ENCODE data around the gene RNF223.
"Not testable (repeated sequence)": the region's sequence is repeated elsewhere in the genome, so short reads cannot be mapped to it uniquely, and the experiment has no call there.

Gene RNF223

DNA sequence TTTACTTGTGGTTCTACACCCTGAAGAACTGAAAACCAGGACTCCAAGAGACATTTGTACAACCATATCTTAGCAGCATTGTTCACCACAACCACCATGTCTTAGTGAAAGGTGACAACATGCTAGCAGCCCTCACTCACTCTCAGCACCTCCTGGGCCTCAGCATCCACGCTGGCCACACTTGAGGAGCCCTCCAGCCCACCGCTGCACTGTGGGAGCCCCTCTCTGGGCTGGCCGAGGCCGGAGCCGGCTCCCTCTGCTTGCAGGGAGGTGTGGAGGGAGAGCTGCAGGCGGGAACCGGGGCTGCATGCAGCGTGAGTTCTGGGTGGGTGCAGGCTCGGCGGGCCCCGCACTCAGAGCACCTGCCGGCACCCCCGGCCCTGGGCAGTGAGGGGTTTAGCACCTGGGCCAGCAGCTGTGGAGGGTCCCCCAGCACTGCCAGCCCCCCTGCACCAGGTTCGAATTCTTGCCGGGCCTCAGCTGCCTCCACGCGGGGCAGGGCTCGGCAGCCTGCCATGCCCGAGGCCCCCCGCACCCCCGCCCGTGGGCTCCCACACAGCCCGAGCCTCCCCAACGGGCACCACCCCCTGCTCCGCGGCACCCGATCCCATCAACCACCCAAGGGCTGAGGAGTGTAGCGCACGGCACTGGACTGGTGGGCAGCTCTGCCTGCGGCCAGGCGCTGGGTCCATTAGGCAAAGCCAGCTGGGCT lies 32.6 kb upstream of the RNF223 start:
- no peak for DNase-seq

DNA sequence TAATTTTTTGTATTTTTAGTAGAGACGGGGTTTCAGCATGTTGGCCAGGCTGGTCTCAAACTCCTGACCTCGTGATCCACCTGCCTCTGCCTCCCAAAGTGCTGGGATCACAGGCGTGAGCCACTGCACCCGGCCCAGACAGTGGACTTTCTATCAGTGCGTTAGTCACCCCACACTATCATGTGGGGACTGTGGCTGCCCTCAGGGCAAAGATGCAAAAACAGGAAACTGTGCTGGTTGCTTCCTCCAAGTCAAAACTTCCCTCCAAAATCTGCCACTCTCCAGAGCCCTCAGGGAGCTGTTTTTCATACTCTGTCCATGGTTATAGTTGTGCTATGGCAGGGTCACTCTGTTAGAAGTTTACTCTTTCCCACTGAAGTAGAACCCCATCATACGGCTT lies 30.0 kb upstream of the RNF223 start:
- DNase-seq, result not testable (repeated sequence)

DNA sequence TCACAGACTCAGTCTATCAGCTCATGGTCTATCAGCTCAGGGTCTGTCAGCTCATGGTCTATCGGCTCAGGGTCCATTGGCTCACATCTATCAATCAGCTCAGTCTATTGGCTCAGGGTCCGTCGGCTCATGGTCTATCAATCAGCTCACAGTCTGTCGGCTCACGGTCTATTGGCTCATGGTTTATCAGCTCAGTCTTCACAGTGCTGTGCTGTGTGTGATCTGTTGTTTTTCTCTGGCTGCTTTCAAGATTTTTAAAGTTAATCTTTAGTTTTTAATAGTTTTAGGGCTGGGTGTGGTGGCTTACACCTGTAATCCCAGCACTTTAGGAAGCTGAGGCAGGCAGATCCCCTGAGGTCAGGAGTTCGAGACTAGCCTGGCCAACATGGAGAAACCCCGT lies 27.4 kb upstream of the RNF223 start:
- DNase-seq, result no peak

DNA sequence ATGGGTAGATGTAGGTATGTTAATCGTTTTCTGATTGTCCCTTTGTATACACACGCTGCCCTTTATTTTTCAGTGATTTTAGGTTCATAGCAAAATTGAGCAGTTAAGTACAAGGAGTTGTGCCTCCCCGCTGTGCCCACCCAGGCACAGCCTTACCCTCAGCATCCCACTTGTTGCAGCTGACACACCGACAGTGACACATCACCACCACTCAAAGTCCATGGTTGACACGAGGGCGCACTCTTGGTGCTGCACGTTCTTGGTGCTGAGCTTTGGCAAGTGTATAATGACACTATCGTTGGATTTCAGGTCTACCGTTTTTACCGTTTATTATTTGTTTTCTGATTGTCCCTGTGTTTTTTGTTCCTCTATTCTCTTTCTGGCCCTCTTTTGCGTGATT lies 26.2 kb upstream of the RNF223 start:
- DNase-seq, result no peak

DNA sequence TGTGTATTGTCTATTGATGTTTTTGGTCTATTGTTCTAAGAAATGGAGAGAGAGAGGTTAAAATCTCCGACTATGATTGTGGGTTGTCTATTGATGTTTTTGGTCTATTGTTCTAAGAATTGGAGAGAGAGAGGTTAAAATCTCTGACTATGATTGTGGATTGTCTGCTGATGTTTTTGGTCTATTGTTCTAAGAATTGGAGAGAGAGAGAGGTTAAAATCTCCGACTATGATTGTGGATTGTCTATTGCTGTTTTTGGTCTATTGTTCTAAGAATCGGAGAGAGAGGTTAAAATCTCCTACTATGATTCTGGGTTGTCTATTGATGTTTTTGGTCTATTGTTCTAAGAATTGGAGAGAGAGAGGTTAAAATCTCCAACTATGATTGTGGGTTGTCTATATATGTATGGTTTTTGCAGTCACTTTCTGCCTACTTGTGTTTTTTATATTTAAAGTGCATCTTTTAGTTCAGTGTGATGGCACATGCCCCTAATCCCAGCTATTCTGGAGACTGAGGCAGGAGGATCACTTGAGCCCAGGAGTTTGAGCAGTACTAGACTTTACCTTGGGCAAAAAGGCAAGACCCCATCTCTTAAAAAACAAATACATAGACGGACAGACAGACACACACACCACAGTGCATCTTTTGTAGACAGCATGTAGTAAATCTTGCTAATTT lies 25.5 kb upstream of the RNF223 start:
- DNase-seq, result no peak

DNA sequence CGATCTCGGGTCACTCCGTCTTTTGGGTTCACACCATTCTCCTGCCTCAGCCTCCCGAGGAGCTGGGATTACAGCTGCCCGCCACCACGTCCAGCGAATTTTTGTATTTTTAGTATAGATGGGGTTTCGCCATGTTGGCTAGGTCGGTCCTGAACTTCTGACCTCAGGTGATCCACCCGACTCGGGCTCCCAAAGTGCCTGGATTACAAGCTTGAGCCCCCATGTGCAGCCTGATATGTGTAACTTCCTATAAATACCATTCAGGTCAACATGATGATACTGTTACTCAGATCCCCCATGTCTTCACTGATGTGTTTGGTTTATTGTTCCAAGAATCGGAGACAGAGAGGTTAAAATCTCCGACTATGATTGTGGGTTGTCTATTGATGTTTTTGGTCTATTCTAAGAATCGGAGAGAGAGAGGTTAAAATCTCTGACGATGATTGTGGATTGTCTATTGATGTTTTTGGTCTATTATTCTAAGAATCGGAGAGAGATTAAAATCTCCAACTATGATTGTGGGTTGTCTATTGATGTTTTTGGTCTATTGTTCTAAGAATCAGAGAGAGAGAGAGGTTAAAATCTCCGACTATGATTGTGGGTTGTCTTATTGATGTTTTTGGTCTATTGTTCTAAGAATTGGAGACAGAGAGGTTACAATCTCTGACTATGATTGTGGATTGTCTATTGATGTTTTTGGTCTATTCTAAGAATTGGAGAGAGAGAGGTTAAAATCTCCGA lies 24.7 kb upstream of the RNF223 start:
- DNase-seq, result no peak

DNA sequence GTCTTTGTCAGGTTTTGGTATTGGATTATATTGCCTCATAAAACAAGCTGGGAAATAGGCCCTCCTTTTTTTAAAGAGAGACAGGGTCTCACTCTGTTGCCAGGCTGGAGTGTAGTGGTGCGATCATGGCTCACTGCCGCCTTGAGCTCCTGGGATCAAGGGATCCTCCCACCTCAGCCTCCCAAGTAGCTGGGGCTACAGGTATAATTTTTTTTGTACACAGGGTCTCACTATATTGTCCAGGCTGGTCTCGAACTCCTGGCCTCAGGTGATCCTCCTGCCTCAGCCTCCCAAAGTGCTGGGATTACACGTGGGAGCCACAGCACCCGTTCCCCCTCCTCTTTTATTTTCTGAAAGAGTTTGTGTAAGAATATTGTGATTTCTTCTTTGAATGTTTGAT lies 22.0 kb upstream of the RNF223 start:
- not testable (repeated sequence) for DNase-seq

DNA sequence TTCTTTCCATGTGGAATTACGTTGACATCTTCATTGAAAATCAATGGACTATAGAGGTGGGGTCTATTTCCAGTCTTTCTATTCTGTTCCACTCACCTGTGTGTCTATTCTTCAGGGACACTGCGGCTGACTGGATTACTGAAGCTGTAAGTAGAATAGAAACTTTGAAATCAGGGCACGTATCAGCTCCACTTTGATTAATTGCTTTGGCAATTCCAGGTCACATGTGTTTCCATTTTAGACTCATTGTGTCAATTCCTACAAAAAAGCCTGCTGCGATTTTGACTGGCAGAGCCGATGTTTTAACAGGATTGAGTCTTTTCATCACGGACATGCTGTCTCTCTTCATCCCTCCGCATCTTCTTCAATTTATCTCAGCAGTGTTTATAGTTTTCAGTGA lies 20.9 kb upstream of the RNF223 start:
- no peak for DNase-seq

DNA sequence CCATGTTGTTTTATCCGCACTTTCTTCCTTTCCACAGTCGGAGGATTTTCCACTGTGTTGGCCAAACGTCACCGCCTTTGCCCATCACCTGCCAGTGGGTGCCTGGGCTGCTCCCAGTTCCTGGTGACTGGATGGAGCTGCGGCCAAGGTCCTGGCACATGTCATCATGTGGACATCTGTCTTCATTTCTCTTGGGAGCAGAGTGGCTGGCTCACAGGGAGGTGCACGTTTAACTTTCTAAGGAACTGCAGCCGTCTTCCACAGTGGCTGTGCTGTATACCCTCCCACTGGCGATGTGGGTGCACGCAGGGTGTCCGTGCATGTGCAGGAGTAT lies 19.5 kb upstream of the RNF223 start:
- no peak for DNase-seq

DNA sequence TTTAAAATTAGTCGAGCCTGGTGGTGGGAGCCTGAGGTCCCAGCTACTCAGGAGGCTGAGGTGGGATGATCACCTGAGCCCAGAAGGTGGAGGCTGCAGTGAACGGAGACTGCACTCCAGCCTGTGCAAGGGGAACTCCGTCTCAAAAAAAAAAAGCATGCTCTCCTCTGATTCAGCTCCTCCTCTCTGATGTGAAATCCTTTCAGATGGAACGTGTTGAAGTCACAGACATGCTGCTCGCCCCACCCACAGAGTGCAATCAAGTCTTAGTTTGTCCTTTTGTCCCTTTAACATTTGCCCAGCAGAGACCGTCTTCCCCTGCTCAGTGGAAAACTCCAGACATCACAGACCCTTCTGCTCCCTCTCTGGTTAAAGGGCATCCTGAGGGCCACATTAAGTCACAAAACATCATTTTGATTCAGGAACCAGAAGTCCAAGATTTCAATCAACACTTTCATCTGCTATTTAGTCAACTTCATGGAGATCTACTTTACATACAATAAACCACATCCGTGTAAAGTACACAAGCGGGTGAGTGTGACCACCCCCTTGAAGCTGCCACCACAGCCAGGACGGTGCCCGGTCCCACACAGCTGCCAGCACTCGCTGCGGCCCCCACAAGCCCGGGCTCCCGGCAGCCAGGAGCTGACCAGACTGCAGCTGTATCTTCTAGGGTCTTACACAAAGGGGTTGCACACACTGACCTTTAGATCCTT lies 18.9 kb upstream of the RNF223 start:
- no peak for DNase-seq

DNA sequence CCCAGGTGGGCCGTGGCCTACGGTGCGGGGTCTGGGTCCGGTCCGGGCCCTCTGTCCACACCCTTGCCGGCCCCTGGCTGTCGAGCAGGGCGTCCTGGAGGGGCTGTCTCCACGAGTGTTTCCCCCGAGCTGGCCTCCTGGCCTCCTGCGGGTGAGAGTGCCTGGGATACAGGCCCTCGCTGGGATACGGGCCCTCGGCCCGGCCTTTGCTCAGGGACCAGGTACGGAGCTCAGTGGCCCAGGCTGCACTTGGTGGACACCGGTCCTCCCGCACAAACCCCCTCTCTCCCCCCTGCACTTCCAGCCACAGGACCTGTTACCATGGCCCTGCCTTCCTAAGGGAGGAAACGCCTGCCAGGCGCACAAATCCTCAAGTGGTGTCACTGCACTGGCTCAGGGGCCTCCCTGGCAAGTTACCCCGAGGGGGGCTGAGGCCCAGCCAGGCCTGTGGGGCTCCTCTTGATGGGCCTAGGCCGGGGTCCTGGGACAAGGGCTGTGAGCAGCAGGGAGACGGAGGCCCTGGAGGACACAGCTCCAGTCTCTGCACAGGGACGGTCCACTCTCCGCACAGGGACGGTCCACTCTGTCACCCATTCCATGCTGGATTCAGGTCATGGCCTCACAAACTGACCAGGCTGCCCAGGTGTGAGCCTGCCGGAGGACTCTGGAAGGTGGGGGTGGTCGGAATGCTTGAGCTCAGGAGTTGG lies 18.2 kb upstream of the RNF223 start:
- DNase-seq, result no peak

DNA sequence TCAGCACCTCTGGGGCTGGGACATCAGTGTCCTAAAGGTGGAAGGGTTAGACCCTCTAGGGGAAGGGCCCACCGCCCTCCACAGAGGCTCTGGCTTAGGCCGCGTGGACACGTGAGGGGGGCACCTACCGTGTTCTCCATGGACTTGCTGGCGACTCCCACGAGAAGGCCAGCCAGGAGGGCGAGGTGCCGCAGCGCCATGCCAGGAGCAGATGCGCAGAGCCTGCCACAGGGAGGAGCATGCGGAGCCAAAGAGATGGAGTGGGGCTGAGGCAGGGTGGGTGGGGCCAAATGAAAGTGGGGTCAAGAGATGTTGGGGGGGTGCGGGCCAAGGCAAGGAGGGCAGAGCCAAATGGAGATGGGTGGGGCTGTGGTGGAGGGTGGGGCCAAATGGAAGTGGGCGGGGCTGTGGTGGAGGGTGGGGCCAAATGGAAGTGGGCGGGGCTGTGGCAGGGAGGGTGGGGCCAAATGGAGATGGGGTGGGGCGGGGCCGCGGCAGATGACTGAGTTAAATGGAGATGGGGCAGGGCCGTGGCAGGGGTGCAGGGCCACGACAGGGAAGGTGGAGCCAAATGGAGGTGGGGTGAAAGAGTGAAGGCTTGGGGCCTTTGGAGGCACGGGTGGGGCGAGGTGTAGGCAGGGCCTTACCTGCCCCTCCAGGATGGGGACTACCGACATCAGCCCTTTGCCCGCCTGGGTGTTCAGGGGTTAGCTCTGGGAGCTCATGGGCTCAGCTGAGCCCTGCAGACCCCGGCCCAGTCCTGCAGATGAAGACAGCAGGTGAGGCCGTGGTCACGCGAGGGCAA lies 17.4 kb upstream of the RNF223 start:
- DNase-seq, result no peak

DNA sequence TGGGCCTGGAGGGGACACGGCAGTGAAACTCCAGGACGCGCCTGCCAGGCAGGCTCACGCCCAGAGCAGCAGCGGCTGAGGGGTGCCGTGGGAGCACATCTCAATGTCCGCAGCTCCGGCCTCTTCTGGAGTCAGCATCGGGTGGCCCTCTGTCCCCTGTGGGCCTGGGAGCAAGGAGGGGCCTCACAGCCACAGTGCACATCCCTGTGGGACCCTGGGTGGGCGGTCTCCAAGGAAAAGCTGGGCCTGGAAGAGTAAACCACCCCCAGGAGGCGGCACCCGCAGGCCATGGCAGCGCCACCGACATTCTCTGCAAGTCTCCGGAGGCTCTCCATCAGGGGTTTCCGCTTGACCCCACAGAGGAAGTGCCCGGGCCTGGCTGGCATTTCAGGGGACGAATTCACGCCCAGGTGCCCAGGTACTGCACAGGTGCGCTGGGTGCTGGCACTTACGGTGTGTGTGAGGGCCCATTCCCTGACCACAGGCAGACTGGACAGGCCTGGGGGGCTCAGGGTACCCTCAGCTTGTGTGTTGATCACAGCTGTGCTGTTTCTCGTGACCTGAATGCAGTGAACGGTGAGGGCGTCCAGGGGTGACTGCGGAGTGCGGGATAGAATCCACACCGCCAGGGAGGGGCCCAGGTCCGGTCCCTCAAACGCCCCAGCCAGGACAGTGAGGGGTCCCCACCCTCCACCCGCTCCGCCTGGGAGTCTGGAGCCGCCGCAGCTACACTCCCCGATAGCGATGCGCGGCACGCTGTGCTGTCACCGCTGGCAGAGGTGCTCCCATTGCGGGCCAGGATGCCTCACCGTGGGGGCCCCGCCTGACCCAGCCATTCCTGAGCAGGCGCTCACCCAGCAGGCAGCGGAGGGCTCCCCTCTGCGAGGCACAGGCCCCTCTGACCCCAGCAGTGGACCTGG lies 16.6 kb upstream of the RNF223 start:
- no peak for DNase-seq

DNA sequence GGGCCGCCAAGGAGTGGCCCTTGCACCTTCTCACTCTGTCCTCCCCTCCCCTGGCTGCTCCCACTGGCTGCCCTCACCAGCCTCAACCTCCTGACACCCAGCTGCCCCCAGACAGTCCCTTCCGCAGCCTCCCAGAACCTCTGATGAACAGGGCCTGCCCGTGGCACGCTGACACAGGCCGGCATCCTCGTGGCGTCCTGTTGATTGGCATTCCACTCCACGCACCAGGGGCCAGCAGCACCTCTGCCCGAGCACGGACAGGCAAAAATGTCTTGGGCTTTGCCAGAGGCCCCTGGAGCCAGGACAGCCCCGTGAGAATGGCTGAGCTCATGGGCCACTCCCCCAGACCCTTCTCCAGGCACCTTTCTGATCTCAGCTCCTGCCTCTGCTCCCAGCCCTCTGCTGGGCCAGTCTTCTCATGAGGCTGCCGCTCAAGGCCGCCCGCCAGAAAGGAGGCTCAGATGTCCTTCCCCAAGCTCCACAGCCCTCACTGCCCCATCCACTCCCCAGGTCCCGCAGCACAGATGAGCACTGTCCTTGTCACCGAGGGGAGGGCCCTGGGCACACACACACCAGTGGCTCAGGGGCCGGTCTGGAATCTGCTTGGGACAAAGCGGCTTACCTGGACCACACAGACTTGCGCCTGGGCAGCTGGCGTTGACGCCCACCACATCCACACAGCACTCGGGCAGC lies 15.8 kb upstream of the RNF223 start:
- no peak for DNase-seq

DNA sequence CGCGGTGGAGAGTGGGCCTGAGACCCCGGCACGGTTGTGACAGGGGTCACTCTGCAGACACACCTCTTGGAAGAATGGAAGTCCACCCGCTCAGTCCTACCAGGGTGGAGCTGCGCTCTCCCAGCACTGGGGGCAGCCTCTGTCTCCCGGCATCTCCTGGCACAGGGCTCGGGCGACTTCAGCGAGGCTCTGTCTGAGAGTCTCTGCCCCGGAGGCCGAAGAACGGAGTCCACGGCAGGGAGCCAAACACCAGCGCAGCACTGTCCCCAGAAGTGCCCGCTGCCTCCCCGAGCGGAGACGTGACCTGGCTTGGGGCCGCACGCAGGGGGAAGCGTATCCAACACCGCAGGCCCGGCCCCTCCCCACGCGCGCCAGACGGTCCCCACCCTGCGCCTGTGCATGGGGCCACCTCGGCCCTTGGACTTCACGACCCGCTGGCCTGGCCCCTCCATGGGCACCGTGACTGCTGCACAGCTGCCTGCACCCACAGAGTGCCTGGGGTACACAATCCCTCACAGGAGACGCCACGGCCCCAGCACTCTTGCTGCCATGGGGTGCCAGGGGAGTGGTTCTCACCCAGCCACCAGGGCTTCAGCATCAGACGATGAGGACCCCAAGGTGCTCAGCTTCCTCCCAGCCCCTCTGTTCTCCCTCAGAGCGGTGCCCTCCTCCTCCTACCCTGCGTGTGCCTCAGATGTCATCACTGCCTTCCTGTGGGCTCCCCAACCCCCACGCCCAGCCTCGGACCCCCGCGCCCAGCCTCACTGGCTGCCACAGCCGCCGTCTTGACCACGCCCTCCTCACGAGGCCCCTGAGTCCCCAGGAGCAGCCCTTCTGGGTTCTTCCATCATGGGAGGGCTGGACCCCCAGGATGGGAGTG lies 14.9 kb upstream of the RNF223 start:
- no peak for DNase-seq

DNA sequence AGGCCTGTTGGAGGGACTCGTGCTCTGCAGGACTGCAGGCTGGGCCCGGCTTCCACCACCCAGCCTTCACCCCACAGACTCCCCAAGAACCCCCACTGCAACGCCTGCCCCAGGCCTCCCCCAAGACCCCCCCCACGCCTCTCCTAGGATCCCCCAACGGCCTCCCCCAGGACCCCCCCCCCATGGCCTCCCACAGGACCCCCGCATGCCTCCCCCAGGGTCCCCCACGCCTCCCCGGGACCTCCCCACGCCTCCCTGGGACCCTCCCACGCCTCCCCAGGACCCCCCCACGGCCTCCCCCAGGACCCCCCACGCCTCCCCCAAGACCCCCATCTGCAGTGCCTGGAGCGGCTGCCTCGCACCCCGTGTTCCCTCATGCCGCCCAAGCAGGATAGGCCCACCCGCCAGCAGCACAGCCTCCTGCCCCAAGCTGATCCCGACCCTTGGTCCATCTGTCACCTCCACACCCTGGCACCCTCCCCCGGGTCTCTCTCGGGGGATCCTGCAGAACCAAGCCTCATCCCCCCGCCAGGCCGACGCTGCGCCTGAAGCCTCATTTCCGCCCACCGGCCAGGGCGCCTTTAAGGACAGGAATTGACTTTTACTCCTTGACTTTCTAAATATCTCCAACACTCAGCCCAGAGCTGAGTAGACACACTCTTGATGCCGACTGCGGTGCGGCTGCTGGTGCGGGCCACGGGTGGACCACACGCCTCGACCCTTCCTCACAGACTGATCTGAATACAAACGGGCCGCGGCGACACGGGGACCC lies 14.1 kb upstream of the RNF223 start:
- DNase-seq, result no peak

DNA sequence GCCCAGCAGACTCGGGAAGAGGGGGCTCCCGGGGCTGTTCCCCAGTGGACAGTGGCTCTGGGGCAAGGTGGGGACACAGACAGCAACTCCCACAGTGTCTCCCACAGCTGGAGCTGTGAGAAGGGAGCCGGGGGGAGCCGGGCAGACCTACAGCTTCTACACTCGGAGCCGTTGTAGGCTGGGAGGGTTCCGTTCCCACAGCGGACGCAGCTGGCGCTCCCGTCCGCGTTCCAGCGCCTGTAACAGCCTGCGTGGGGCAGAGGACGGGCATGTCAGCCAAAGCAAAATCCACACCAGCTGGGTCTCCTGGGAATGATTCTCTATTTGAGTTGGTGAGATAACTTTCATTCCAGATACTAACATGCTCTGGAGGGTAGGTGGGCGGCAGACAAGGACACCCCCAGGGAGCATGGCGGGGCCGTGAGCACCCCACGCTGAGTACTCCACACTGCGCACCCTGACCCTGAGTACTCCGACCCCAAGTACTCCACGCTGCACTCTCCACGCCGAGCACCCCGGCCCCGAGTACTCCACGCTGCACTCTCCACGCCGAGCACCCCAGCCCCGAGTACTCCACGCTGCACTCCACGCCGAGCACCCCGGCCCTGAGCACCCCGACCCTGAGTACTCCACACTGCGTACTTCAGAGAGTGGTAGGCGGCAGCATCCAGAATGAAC lies 13.4 kb upstream of the RNF223 start:
- no peak for DNase-seq

DNA sequence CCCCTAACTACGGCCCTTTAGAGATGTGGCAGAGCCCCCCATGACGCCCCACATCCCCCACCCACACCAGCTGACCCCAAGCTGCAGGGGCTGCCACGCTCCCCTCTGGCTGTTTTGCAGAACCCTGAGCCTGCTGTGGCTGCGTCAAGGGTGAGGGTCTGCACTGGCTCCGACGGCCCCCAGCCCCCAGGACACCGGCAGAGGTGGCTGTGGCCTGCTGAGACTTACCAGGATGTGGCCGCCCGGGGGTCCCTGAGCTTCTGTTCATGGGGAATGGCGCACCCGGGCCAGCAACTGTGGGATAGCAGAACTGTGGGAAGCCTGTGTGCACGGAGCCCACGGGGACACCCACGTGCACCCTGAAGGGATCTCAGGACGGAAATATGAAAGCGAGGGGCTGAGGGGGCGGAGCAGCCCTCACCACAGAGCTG lies 12.8 kb upstream of the RNF223 start:
- DNase-seq, result no peak
